HG03558 (cell line): ENCODE results near the gene SLC5A5.

ENCODE experiments used
- ATAC-seq: cut with Tn5 transposase; IDR thresholded peaks from one replicate; pipeline ENCODE4 v1.9.1; 2021; ENCODE audit warnings: moderate number of reproducible peaks; ENCODE audit not compliant: unreplicated experiment; ENCODE audit errors: extremely low read depth

SLC5A5 gene

DNA sequence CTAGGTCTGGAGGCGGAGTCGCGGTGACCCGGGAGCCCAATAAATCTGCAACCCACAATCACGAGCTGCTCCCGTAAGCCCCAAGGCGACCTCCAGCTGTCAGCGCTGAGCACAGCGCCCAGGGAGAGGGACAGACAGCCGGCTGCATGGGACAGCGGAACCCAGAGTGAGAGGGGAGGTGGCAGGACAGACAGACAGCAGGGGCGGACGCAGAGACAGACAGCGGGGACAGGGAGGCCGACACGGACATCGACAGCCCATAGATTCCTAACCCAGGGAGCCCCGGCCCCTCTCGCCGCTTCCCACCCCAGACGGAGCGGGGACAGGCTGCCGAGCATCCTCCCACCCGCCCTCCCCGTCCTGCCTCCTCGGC is at the start of gene SLC5A5:
SLC5A5 (plus strand) TSS at position 68 of the 373 bp plus-strand sequence. CDS start 375 bp downstream, outside the sequence.
- no peak for ATAC-seq

DNA sequence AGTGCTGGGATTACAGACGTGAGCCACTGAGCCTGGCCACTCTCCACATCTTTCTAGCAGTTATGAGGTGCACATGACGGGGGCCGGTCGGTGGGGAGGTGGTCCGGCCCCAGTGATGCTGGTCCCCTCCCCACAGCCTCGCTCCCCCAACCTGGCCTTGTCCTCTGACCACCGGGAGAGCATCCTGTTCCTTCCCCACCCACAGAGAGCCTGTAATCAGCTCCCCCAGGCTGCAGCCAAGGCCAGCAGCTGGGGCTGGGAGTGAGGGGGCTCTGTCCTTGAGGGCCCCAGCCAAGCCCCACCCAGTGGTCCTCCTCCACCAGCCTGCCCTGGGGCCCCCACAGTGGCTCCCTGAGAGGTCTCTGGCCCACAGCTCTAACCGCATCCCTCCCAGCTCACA is 47.4 kb upstream of the SLC5A5 start:
- no peak for ATAC-seq

- ATAC-seq, result no peak
These were observed 45.2 kb upstream of the SLC5A5 start for GRCh38 chr19:17826508-17827056.

- no peak for ATAC-seq
These were observed 41.7 kb upstream of the SLC5A5 start for GRCh38 chr19:17829855-17830566.

DNA sequence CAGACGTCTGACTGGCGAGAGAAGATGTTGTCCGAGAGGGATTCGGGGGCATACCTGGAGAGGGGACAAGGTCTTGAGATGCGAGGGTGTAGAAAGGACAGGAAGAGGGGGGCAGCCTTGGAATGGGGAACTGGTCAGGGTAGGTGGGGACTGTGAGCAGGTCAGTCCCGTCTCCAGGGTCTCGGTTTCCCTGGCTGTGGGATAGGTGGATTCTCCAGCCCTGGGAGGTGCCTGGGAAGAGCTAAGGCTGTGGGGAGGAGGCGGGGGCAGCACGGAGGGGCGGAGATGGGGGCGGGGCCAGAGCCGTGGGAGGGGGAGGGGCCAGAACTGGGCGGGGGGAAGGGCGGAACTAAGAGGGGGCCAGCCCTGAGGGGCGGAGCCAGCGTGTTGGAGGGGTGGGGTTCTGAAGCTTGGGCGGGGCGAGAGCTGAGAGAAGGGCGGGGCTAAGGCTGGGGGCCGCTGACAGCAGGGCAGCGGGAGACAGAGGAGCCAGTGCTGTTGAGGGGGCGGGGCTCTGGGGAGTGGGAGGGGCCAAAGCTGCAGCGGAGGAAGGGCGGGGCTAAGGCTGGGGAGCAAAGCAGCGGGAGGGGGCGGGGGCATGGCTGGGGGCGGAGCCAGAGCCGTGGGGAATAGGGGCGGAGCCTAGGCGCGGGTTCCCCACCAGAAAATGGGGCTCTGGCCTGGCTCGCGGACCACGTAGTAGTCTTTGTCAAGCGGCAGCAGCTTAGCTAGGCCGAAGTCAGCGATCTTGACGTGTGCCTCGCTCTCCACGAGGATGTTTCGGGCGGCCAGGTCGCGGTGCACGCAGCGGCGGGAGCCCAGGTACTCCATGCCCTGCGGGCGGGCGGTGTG is 41.0 kb upstream of the SLC5A5 start:
- ATAC-seq, result no peak

DNA sequence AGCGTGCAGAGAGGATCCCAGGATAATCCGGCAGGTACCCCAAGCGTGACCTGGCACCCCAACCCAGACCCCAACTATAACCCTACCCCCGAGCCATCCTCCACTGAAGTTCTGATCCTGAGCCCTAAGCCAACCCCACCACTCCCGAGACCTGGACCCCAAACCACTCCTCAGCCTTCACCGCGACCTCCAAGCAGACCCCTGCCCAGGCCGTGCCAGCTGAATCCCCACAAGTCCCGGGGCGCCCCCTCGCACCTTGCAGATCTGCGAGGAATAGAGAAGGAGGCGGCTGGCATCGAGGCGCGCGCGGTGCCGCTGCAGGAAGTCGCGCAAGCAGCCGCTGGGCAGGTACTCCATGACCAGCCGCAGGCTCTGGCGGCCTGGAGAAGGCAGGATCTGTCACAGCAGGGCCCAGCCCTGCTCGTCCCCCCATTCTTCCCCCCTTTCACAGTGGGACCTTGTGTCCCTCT is 40.3 kb upstream of the SLC5A5 start:
- ATAC-seq, result no peak

DNA sequence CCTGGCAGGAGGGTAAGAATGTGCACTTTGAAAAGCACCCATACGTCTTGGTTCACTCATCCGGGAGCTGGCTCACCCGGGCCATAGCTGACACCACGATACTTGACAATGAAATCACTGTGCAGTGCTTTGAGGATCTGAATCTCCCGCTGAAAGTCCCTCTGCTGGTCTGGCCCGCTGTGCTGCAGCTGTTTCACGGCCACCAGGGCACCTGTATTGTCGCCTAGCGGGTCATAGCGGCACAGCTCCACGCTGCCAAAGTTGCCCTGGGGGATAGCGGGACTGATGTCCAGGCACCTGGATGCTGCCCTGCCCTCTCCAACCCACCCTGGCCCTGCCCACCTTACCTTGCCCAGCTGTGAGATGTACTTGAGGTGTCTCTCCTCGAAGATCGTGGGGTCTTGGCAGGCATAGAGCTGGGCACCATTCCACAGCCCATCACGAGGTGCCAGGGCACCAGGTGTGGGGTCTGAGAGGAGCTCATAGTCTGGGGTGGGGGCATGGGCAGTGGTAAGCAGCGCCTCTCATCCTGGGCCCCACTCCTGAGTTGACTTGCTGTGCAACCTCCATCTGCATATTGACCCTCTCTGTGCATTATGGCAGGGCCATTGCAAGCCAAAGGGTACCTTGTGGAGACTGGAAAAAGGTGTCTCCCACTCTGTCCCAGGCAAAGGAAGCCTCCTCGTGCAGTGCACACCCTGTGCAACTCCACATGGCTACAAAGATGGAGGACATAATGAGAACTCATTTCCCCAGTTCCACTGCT is 39.1 kb upstream of the SLC5A5 start:
- ATAC-seq, result no peak

DNA sequence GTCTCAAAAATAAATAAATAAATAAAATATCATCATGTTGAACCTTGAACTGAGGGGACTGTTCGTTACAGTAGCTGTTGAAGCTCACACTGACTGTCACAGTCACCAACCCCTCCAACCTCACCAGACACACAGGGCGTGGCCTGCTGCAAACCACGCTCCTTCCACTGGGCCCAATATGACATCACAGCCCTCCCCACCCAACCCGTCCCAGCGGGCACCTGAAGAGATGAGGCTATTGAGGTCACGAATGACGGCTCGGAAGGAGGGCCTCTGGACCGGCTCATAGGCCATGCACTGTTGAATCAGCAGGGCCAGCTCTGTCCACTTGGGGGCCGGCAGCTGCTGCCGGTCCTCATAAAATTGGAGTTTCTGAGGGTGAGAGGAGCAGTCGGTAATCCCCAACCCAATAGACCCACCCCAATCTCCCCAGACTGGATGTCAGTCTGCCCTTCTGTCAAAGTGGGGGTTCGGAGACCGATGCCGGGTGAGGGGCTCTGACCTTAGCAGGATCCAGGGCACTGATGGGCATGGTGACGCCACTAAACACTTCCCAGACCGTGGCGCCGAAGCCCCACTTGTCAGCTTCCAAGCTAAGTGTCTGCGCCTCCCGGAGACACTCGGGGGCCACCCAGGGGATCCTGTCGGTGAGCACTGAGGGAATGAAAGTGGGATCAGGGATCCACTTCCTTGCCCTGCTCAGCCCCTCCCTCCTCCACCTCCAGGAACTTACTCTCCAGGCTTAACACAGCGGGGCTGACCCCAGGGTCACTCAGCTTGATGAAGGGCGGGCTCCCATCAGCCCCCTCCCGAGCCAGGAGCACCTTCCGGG is 37.2 kb upstream of the SLC5A5 start:
- no peak for ATAC-seq

DNA sequence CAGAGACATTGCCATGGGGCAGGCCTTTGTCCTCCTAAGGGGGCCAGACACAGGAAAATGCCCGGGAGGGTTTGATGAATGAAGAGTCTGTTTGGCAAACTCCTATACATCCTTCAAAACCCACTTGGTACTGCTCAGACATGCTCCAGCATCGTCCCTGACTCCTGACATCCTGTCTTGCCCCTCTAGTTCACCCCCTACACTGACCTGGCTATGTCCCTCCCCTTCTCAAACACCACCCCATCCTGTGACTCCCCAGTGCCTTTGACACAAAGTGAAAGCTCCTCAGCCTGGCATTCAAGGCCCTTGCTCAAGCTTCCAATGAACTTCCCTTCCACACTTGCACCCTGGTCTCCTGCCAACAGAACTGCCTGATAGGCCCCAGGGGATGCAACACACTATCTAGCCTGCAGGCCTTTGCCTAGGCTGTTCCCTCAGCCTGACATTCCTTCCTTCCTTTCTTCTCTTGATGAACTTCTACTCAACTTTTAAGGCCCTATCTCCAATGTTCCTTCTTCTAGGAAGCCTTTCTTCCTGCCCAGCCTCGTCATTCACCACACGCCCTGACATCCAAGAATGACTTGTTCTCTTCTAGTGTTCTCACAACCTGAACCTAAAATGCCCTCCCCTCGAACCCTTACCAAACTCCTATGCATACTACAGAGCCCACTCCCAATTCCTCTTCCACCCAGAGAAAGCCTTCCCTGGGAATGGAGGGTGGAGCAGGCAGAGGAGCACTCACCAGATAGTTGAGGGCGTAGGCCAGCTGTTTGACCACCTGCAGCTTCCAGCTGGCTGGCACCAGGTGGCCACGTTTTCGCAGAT is 36.4 kb upstream of the SLC5A5 start:
- ATAC-seq, result no peak

DNA sequence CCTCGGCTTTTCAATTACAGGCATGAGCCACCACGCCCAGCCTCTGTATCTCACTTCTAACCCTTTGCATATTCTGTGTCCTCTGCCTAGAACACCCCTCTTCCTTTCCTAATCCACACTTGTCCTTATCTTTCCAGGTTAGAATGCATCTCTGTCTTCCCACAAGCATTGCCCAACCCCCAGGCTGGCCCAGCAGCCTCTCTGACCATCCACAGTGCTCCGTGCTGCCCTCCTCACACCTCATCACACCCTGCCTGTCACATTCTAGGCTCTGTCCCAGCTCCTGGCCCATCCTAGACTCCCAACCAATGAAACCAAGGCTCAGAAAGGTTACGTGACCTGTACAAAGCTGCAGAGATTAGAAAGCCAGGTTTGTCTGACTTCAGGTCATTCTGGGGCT is 35.2 kb upstream of the SLC5A5 start:
- no peak for ATAC-seq

DNA sequence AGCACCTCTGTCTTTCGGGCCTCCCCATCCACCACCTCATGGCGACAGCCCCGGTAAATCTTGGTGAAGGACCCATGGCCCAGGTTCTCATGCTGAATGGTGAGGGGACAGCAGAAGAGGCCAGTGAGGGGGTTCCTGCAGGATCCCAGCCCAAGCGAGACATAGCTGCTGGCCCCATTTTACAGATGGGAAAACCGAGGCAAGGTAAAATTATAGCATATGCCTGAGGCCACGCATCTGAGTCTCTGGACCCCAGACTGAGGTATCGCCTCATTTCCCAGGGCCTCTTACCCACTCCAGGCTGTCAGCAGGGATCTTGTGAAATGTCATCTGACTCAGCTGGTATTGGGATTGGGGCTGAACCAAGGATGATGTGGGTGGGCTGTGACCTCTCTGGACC is 33.8 kb upstream of the SLC5A5 start:
- no peak for ATAC-seq

DNA sequence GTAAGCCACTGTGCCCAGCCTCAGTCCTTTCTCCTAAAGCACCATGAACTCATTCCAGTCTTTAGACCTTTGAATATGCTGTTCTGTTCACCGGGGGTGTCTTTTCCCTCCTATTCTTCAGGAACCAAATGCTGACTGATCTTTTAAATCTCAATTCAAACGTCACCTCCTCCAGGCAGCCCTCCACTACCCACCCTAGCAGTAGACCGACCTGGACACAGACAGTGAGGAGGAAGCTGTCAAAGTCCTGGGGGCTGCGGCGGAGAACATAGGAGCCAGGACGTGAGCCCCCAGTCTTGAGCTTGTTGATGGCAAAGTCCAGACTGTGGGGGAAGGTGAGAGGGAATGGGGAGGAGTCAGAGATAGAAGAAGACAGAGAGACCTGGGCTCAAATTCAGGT is 31.7 kb upstream of the SLC5A5 start:
- no peak for ATAC-seq

- no peak for ATAC-seq
These were observed 30.4 kb upstream of the SLC5A5 start for GRCh38 chr19:17841371-17841809.

GRCh38 chr19:17841810-17842662 is 29.7 kb upstream of the SLC5A5 start:
- ATAC-seq, result no peak

DNA sequence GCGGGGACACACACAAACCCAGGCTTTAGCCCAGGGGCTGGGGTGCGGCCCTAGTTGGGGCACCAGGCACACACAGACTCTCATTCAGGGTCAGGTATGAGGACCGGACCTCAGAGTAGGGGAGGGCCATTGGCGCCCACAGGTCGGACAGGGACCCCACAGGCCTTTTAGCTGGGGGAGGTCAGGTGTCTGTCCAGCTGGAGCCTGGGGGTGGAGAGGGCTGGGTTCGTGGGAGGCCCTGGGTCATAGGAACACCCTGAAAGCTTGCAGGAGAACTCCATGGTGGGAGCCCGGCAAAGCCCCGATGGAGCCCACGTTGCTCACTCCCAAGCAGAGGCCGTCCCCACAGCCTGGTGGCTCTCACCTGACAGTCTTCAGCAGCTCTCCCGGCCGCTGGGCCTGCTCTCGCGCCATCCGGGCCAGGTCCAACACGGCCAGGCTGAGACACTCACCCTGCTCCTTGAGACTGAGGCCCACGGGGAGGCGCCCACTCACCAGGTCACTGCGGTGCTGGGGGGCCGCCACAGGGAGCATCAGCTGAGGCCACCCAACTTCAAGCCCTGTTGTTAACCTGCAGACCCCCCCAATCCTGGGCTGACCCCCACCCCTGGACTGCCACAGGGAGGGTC is 29.0 kb upstream of the SLC5A5 start:
- ATAC-seq, result no peak

GRCh38 chr19:17843292-17843827 is 28.4 kb upstream of the SLC5A5 start:
- ATAC-seq, result no peak

GRCh38 chr19:17843908-17844490 is 27.7 kb upstream of the SLC5A5 start:
- no peak for ATAC-seq
